NCI-H2081 (cell line): ENCODE results near the gene SEBOX.

Experiments
- DNase-seq, 2 experiments: peaks; one replicate each; lab custom pipeline; 2025; lab: John Stamatoyannopoulos, UW

SEBOX gene

DNA sequence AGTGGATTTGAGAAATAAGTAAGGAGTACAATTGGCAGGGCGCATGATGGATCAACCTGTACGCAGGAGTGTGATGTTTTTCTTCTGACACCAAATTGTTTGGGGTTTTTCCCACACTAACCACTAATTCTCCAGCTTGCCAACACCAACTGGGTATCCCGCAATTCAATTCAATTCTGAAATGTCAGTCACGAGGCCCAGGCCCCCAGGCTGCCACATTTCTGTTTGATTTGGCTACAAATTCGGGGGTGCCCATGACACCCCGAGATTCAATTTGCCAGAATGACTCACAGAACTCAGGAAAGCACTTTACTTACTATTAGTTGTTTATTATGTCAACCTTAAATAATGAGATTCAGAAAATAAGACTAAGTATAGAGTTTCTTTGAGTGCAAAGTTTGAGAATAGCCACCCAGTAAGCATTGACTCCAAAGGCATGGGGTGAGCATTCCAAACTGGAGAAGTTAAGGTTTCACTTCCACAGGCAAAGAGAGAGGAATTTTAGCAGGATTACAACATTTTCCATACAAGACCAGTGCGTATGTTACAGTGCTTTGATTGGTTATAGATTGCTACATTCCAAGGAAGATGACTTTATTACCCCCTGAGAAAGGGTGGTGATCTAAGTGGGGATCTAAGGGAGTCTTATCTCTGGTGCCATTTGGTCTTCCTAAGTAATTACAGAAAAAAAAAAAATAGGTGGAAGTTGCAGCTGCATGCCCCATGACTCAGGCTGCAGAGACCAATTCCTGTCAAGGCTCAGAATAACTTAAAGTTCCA lies 29.5 kb upstream of the SEBOX start:
- no peak for DNase-seq

DNA sequence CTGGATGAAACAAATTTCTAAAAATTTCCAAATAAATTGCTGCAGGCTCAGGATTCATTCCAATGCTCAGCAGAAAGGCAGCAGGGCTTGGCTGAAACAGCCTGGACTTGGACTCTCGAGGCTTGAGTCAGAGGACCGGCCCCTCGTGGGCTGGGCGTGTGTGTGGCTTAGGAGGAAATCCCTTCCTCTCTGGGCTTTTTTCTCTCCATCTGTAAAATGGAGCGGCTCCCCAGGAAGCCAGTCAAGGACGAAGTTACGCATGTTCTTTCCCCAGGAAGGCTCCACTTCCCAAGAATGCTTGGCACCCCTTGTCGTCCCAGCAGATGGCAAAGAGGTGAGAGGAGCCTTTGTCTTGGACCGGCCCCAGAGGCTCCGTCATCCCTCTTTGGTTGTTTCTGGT lies 27.5 kb upstream of the SEBOX start:
- no peak for DNase-seq

DNA sequence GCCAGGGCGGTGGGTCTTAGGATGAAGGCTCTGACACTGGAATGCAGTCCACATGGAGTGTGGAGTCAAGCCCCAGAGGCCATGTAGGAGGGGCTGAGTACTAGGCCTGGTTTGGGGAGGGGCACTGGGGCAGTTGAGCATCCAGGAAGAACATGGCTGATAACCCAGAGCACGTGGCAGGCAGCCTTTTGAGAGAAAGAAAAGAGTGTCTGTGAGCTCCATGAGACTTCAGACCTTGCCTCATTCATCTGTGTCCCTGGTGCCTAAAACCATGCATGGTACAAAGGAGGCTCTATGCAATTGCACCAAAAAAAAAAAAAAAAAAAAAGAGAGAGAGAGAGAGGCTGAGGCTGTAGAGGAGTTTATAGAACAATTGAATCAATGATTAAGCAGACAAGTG lies 26.4 kb upstream of the SEBOX start:
- no peak for DNase-seq

DNA sequence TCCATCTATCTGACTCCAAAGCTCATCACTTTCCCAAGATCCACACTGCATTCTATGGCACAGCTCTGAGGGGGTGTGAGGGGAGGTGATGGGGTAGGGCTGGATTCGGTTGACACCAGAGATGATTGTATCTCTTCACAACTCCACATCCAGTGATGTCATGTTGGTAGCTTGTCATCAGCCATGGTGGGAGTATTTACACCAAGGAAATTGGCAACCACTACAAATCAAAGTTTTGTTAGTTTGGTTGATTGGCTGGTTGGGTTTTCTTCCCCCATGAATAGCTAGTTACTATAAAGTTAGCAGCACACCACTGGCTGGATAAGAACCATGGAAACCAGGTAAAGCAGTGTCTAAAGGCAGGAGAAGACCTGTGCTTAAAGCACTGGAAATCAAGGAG lies 26.0 kb upstream of the SEBOX start:
- DNase-seq = no peak

DNA sequence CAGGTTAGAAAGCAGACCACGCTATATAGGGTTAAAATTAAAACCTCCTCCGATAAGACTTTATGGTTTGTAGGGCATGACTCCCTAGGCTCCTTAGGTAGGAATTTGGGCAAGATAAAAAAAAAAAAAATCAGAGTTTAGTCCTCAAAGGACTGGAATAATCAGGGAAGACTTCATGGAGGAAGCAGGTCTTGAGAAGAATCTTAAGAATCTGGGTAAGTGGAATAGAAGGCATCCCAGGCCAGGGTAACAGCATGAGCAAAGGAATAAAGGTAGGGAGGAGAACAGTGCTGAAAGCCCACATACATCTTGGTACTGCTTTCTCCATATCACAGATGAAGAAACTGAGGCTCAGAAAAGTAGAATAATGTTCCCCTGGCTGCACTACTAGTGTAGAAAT lies 25.6 kb upstream of the SEBOX start:
- no peak for DNase-seq

DNA sequence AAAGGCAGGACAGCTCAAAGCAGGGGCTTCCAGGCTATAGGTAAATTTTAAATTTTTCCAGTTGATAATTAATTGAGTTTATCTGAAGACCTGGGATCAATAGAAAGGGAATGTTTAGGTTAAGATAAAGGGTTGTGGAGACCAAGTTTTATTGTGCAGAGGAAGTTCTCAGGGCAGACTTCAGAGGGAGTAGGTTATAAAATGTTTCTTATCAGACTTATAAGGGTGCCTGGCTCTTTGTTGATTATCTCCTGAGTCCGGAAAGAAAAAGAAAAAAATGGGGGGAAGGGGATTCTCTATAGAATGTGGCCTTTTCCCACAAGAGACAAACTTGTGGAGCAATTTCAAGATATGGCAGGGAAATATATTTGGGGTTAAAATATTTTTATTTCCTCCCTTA lies 25.1 kb upstream of the SEBOX start:
- no peak for DNase-seq

DNA sequence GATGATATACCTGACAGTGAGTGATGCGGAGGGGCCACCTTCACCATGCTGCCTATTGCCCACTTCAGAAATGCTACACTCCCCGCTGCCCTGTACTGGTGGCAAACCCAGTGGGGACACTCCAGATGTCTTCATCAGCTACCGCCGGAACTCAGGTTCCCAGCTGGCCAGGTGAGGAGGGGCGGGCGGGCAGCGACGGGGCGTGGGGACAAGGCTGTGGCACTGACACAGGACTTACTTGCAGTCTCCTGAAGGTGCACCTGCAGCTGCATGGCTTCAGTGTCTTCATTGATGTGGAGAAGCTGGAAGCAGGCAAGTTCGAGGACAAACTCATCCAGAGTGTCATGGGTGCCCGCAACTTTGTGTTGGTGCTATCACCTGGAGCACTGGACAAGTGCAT lies 23.1 kb upstream of the SEBOX start:
- DNase-seq = no peak

DNA sequence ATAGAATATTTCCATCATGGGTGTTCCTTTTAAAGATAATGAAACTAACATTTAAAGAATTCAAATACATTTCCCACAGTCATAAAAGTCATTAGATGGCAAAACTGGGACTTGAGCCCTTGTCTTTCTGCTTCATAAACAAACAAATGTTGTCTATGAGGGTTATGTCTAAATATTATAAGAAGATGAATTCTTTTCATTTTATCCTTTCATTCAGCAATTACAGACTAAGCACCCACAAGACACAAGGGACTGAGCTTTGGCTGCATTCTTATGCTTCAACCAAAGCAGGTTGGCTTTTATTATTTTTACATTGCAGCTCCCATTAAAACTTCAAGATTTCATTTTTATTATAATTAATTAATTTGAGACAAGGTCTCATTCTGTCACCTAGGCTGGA lies 21.4 kb upstream of the SEBOX start:
- no peak for DNase-seq

DNA sequence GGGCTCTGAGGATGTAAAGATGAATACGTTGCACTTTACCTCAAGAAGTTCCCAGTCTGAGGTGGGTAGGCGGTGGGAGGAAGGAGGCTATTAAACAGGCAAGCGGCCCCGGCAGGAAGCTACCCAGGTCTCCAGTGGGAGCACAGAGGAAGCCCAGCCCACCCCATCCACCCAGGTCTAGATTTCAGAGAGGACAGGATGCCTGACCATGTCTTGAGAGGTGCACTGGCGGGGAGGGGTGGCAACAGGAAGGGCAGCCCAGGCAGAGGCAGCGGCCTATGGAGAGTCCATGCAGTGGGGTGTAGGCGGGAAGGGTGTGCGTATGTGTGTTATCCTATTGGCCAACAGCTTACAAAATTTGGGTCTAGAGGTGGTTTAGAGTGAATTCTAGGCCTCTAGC lies 20.4 kb upstream of the SEBOX start:
- DNase-seq = no peak

DNA sequence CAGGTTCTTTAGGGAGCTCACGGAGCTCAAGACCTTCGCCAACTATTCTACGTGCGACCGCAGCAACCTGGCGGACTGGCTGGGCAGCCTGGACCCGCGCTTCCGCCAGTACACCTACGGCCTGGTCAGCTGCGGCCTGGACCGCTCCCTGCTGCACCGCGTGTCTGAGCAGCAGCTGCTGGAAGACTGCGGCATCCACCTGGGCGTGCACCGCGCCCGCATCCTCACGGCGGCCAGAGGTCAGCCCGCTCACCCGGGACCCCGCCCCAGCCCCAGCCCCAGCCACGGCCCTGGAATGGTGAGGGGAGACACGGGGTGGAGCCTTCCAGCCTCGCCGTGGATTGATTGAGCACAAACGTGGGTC lies 20.0 kb upstream of the SEBOX start:
- DNase-seq = no peak

DNA sequence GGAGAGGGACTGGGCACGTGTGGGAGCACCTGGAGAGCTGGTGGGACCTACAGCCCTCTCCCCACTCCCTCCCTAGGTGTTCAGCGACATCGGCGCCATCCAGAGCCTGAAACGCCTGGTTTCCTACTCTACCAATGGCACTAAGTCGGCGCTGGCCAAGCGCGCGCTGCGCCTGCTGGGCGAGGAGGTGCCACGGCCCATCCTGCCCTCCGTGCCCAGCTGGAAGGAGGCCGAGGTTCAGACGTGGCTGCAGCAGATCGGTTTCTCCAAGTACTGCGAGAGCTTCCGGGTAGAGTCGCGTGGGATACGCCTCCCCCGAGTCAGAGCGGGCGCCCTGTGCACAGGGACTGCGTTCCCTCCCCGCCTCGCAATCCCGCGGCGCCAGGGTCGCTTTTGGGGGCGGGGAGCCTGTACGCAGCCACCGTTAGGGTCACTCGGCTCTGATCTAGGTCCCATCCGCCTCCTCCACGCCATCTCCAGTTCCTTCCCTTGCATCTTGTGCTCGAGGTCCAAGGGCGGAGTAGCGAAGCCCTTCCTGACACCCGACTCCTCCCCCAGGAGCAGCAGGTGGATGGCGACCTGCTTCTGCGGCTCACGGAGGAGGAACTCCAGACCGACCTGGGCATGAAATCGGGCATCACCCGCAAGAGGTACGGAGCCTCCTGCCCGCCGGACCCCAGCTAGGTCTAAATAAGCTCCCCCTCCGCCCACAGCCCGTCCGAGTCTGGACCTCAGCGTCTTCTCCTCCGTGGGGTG lies 19.5 kb upstream of the SEBOX start:
- DNase-seq = peak; percentile 29 to 58

DNA sequence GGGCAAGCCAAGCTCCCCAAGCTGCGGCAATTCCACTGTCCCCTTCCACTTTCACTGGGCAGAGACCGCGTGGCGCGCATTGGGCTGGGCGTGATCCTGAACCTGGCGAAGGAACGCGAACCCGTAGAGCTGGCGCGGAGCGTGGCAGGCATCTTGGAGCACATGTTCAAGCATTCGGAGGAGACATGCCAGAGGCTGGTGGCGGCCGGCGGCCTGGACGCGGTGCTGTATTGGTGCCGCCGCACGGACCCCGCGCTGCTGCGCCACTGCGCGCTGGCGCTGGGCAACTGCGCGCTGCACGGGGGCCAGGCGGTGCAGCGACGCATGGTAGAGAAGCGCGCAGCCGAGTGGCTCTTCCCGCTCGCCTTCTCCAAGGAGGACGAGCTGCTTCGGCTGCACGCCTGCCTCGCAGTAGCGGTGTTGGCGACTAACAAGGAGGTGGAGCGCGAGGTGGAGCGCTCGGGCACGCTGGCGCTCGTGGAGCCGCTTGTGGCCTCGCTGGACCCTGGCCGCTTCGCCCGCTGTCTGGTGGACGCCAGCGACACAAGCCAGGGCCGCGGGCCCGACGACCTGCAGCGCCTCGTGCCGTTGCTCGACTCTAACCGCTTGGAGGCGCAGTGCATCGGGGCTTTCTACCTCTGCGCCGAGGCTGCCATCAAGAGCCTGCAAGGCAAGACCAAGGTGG lies 16.3 kb upstream of the SEBOX start:
- no peak for DNase-seq

DNA sequence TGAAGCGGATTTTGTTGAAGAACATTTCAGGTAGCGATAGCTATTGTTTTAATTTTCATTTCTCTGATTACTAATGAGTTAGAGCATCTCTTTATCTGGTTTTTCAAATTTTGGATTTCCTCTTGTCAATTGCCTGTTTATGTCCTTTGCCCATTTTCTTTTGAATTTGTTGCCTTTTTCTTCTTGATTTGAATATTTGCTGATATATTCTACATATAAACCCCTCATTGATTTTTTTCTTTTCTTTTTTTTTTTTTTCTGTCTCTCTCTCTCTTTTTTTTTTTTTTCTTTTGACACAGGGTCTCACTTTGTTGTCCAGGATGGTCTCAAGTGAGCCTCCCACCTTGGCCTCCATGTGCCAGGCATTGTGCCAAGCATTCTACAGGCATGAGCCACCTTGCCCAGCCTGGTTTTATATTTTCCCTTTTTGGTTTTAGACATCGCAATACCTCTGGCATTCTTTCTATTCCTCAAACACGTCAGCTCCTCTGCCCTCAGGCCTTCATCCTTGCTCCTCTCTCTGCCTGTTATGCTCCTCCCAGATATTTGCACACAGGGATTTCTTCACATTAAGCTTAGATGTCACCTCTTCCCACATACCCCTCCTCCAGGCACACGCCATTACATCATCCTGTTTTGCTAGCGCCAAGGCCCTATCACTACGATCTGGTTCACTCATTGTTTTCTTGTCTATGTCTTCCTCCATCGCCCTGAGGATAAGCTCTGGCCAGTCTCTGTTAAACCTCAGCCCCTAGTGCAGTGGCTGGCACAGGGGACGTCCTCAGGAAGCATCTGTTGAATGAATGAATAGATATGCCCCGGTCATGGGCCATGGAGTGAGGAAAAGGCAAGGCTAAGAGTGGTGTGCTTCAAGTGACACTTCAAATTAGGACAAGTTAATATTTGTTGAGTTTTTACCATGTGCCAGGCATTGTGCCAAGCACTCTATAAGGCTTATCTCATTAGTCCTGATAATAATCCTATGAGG lies 15.1 kb upstream of the SEBOX start:
- DNase-seq = no peak

DNA sequence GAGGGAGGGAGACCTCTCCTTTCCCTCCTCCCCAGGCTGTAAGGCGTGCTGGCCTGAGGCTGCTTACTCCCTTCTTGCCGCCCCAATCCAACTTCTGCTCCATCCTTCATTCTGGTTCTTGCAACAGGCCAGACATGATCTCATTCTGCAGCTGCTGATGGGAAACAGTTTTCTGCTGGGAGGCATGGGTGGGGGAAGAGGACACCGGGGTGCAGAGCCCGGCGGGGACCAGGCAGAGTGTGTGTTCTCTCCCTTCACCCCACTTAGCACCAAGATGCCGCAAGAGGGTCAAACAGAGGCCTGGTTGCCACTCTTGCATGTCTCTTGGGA lies 7.9 kb upstream of the SEBOX start:
- DNase-seq = no peak

DNA sequence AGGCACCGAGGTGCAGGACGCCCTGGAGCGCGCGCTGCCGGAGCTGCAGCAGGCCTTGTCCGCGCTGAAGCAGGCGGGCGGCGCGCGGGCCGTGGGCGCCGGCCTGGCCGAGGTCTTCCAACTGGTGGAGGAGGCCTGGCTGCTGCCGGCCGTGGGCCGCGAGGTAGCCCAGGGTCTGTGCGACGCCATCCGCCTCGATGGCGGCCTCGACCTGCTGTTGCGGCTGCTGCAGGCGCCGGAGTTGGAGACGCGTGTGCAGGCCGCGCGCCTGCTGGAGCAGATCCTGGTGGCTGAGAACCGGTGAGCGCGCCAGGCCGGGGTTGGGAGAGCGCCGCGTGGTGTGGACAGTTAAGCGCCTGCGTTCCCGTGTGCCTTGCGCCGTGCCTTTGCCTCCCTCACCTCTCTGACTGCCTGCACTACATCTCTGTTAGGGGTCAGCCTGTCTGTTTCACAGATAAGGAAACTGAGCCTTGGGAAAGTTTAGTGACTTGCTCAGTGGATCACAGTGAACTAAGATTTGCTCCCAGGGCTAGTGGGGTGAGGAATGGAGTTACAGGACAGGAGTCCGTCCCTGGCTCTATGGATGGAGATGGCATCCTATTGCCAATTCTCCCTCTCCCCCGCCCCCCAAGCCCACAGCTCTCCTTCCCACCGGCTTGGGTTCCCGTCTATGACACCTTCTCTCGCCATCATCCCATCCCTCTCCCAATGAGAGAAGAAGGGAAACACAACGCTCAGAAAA lies 7.4 kb upstream of the SEBOX start:
- DNase-seq = peak in 1 of 2 experiments; percentile 20

DNA sequence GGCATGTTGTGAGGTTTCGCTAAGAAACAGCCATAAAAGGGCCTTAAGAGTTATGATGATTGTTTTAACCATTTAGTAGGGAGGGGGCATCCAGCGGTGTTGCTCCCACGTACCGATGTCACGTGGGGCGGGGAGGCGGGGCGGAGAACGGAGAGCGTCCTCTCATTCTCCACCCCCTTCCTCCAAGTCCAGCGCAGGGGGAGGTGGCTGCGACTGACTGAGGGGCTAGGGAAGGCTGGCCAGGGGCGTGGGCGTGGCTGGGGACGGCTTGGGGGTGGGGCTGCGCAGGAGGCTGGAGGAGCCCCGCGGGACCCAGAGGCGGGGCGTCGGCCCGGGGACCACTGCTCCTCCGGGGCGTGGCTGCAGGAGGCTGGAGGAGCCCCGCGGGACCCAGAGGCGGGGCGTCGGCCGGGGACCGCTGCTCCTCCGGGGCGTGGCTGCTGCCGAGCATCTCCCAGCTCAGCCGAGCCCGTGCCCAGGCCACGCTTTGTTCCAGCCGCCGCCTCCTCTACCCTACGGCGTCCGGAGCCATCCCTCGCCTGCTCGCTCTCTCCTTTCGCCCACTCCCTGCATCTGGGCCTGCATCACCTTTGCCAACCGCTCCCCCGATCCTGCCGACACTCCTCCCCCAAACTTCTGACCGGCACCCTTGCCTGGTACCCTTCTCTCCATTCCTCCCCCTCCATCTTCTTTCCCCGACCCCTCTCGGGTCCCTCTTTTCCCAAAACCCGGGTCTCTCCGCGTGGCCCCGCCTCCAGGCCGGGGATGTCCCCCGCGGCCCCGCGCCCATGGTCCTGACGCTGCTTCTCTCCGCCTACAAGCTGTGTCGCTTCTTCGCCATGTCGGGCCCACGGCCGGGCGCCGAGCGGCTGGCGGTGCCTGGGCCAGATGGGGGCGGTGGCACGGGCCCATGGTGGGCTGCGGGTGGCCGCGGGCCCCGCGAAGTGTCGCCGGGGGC lies 6.5 kb upstream of the SEBOX start, which contains the start of gene SARM1:
Gene SARM1, plus strand, starts transcription at position 450 of the 958 bp plus-strand sequence. Its CDS starts 339 bp downstream, at position 789.
- peak; percentile 79 to 81 for DNase-seq

DNA sequence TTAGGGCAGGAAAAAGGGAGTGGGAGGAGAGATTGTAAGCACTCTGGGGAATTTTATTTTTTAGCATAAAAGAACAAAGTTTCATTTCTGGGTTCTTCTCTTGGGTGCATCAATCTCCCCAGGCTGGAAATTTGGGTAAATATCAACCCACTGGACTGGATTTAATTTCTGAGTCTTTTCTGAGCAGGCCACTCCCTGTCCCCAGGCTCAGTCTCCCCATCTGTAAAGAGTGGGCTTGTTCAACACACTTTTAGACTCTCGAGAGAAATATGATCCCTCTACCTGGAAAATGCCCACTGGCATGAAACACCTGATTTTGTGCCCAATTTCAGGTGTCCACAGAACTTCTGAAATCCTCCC lies 5.7 kb upstream of the SEBOX start:
- DNase-seq = no peak

DNA sequence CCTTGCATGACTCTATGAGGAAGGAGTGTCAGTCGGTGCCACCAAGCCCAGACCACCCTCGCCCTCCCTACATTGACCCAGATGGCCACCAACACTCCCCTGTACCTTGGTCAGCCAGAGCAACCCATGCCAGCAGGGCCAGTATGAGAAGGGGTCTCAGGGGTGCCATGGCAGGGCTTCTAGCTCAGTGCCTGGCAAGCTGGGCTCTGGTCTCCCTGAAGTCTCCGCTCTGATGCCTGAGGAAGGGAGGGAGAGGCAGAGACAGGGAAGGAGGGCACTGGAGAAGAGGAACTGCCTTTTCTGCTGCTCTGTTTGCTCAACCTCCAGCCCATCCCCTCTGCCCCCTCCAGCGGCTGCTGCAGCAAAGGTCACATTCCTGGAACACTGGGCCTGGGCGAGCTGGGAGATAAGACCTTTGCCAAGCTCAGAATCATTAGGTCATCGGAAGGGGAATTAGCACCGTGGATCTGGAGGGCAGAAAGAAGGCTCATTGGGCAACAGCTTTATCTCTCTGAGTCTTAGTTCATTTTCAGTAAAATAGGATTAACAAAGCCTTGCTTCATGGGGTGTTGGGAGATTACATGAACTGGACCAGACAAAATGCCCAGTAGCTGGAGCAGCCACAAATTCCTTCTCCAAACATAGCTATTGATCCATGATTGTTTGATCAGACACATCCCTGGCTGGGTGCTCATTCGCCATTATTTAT lies 5.2 kb upstream of the SEBOX start, which contains the start of gene VTN:
Gene VTN, minus strand, starts transcription at position 273 of the 709 bp plus-strand sequence. Its CDS starts 104 bp downstream, at position 169.
- no peak for DNase-seq

DNA sequence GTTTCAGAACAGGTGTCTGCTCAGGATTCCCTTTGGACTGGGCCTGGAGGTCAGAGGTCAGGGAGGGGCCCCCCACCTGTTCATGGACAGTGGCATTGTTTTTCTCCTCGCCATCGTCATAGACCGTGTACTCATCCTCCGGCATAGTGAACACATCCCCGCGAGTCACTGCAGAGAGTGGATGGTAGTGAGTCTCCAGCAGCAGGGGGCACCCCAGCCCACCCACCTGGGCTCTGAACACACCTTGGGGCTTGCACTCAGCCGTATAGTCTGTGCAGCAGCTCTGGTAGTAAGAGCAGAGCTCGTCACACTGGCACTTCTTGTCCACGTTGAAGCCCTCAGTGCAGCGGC lies 4.7 kb upstream of the SEBOX start:
- no peak for DNase-seq
